VCaP (cell line): ENCODE results near the gene SLIT1.
A peak's percentile ranks its signal among the peaks of the same experiment; 100 is the strongest.

Source experiments
- H3K27ac ChIP-seq: fragments of 450-650 bp; 2 replicates; pipeline ENCODE4 v1.5.1; 2017
- CTCF ChIP-seq: fragments of 450-650 bp; conservative IDR thresholded peaks from 2 replicates; pipeline ENCODE4 v1.5.1; 2017; ENCODE audit warnings: mild to moderate bottlenecking, moderate library complexity

Gene SLIT1

GRCh38 chr10:96995851-96996250 is 189.9 kb downstream of the SLIT1 start:
- H3K27ac ChIP-seq: peak overlapping the region; percentile 53
- TF ChIP-seq CTCF: no peak

GRCh38 chr10:96992721-96993120 is 193.0 kb downstream of the SLIT1 start:
- TF ChIP-seq CTCF: no peak
- H3K27ac ChIP-seq: no peak overlapping the region

GRCh38 chr10:96991313-96991841 is 194.4 kb downstream of the SLIT1 start:
- TF ChIP-seq CTCF: no peak
- H3K27ac ChIP-seq: no peak overlapping the region

GRCh38 chr10:96988426-96988825 is 197.3 kb downstream of the SLIT1 start:
- no peak overlapping the region for H3K27ac ChIP-seq
- TF ChIP-seq CTCF: no peak

- TF ChIP-seq CTCF: no peak
- H3K27ac ChIP-seq: no peak overlapping the region
Measured at GRCh38 chr10:96987842-96988175, 197.9 kb downstream of the SLIT1 start.

- H3K27ac ChIP-seq: no peak overlapping the region
- no peak for TF ChIP-seq CTCF
Measured at GRCh38 chr10:96987141-96987841, 198.5 kb downstream of the SLIT1 start.

- H3K27ac ChIP-seq: no peak overlapping the region
- TF ChIP-seq CTCF: no peak
Measured at GRCh38 chr10:96986200-96986856, 199.4 kb downstream of the SLIT1 start.
